Neural cell (in vitro differentiated cells): ENCODE results near the gene ZNF462. TPM values are rescaled to one million over a fixed set of nuclear protein-coding genes. Genes with fewer than 3 reads are reported as not detected.

ENCODE experiments used
- H2AFZ ChIP-seq: fragments of 200-600, 300-800 bp; sonication (generic), shearing (Covaris generic); 2 replicates; pipeline ENCODE4 v1.6.0; 2014; ENCODE audit warnings: low read depth, mild to moderate bottlenecking, antibody characterized with exemption, low read length, moderate library complexity
- H3F3A ChIP-seq: fragments of 200-600 bp; shearing (Covaris generic); 2 replicates; pipeline ENCODE4 v1.6.1; 2016; ENCODE audit warnings: mild to moderate bottlenecking, moderate library complexity, mixed read lengths, antibody characterized with exemption, low read length; ENCODE audit not compliant: insufficient read depth, poor library complexity, severe bottlenecking
- H3K27ac ChIP-seq: fragments of 200-600, 300-800 bp; sonication (generic), shearing (Covaris generic); 2 replicates; pipeline ENCODE4 v1.5.1; 2014; ENCODE audit warnings: mild to moderate bottlenecking, low read length, moderate library complexity
- H3K27me3 ChIP-seq: fragments of 300-800, 200-600 bp; sonication (generic), shearing (Covaris generic); 2 replicates; pipeline ENCODE4 v1.6.0; 2014; ENCODE audit warnings: mild to moderate bottlenecking, low read depth, low read length, moderate library complexity; ENCODE audit not compliant: insufficient read depth
- H3K36me3 ChIP-seq: fragments of 300-800, 200-600 bp; sonication (generic), shearing (Covaris generic); 2 replicates; pipeline ENCODE4 v1.5.1; 2014; ENCODE audit warnings: mild to moderate bottlenecking, antibody characterized with exemption, low read length, moderate library complexity; ENCODE audit not compliant: insufficient read depth
- H3K4me2 ChIP-seq: fragments of 300-800, 200-600 bp; sonication (generic), shearing (Covaris generic); 2 replicates; pipeline ENCODE4 v1.6.0; 2014; ENCODE audit warnings: mild to moderate bottlenecking, low read length
- H3K4me3 ChIP-seq: fragments of 300-800, 200-600 bp; sonication (generic), shearing (Covaris generic); 2 replicates; pipeline ENCODE4 v1.5.1; 2014; ENCODE audit warnings: mild to moderate bottlenecking, low read length, moderate library complexity
- H3K79me2 ChIP-seq: fragments of 200-600 bp; shearing (Covaris generic); replicated peaks from 2 replicates; pipeline ENCODE4 v1.6.0; 2014; ENCODE audit warnings: mild to moderate bottlenecking, low read length, moderate library complexity; ENCODE audit not compliant: insufficient read depth
- H3K9ac ChIP-seq: fragments of 300-800, 200-600 bp; sonication (generic), shearing (Covaris generic); 2 replicates; pipeline ENCODE4 v1.6.1; 2016; ENCODE audit warnings: mild to moderate bottlenecking, low read length, mixed read lengths
- H3K9me2 ChIP-seq: fragments of 200-600 bp; shearing (Covaris generic); 2 replicates; pipeline ENCODE4 v1.6.1; 2016; ENCODE audit warnings: mild to moderate bottlenecking, low read length, mixed read lengths; ENCODE audit not compliant: insufficient read depth
- H3K9me3 ChIP-seq: fragments of 200-600, 300-800 bp; sonication (generic), shearing (Covaris generic); 2 replicates; pipeline ENCODE4 v1.6.1; 2016; ENCODE audit warnings: mild to moderate bottlenecking, mixed run types, low read length, moderate library complexity, mixed read lengths
- H4K20me1 ChIP-seq: fragments of 200-600 bp; shearing (Covaris generic); 2 replicates; pipeline ENCODE4 v1.6.1; 2016; ENCODE audit warnings: mild to moderate bottlenecking, mixed run types; ENCODE audit not compliant: insufficient read depth
- CTCF ChIP-seq: fragments of 450-650 bp; IDR thresholded peaks from 2 replicates; pipeline ENCODE4 v1.5.1; 2014; ENCODE audit warnings: antibody characterized with exemption, mild to moderate bottlenecking, moderate library complexity; ENCODE audit not compliant: poor library complexity, severe bottlenecking
- EP300 ChIP-seq: fragments of 450-650 bp; conservative IDR thresholded peaks from 2 replicates; pipeline ENCODE4 v1.6.1; 2014; ENCODE audit warnings: antibody characterized with exemption, mild to moderate bottlenecking, moderate library complexity; ENCODE audit not compliant: poor library complexity, severe bottlenecking
- EZH2 ChIP-seq: fragments of 200-600, 300-800 bp; shearing (Covaris generic), sonication (generic); IDR thresholded peaks from 2 replicates; pipeline ENCODE4 v1.6.1; 2014; ENCODE audit warnings: antibody characterized with exemption, low read length, borderline replicate concordance, mild to moderate bottlenecking; ENCODE audit not compliant: insufficient read depth, poor library complexity, severe bottlenecking
- MXI1 ChIP-seq: fragments of 450-650 bp; conservative IDR thresholded peaks from 2 replicates; pipeline ENCODE4 v1.6.1; 2014; ENCODE audit warnings: antibody characterized with exemption, mild to moderate bottlenecking; ENCODE audit not compliant: poor library complexity, severe bottlenecking
- POLR2AphosphoS5 ChIP-seq: IDR thresholded peaks from 2 replicates; pipeline ENCODE4 v1.6.1; 2012
- RAD21 ChIP-seq: fragments of 450-650 bp; conservative IDR thresholded peaks from 2 replicates; pipeline ENCODE4 v1.6.1; 2014; ENCODE audit warnings: antibody characterized with exemption, mild to moderate bottlenecking, moderate library complexity
- REST ChIP-seq: IDR thresholded peaks from 2 replicates; pipeline ENCODE4 v1.6.1; 2012; ENCODE audit warnings: borderline replicate concordance
- SMC3 ChIP-seq: fragments of 450-650 bp; conservative IDR thresholded peaks from 2 replicates; pipeline ENCODE4 v1.6.1; 2014; ENCODE audit warnings: antibody characterized with exemption, mild to moderate bottlenecking, moderate library complexity; ENCODE audit not compliant: poor library complexity
- polyA plus RNA-seq: library from polyadenylated mRNA; depleted of rRNA; stranded (reverse); fragments of >200 nt; gene quantifications from 2 replicates; pipeline ENCODE4 v1.2.3, GENCODE V29; 2014

The ZNF462 gene
- polyA plus RNA-seq, 1 donor from 2014 or later = 9.1 TPM

DNA sequence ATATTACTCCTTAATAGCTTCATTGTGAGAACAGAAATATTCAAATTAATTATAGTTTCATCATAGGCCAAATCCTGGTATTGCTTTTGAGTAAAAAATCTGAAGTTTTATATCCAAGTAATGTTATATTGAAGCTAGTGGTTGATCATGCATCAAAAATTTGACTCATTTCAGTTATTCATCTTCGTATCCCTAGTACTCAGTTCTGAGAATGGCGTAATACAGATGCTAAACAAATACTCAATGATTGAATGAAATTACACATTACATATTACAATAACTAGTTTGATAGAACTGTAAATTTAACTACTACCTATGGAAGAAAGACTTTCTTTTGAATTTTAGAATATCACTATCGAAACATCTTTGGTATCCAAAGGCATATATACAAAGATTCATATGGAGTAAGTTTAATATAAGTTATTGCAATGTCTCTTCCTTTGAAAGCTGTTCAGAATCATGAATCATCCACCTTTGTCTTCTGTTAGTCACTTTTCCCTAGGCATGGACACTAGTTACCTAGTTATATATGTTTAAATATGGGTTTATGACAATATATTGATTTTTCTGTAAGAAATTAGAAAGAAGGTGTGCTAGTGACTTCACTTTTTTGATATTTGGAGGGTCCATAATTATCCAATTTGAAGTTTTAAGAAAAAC lies 5.0 kb upstream of the ZNF462 start:
- Histone ChIP-seq H3K9me3 (no peaks in the 10 kb centered on the region), H4K20me1 (no peaks in the 10 kb centered on the region), H3K27me3 (peaks cover 12% of the 10 kb centered on the region), H3K9ac (no peak overlapping the region), H3K36me3 (no peaks in the 10 kb centered on the region), H3K27ac (no peak overlapping the region), H3K4me2 (no peak overlapping the region), H3K79me2 (peaks cover 10% of the 10 kb centered on the region), H2AFZ (no peak overlapping the region), H3K9me2 (no peaks in the 10 kb centered on the region), H3K4me3 (no peak overlapping the region), H3F3A (peaks cover 9% of the 10 kb centered on the region)
- no peak for TF ChIP-seq POLR2AphosphoS5
- no peak for TF ChIP-seq CTCF
- TF ChIP-seq MXI1 = no peak

DNA sequence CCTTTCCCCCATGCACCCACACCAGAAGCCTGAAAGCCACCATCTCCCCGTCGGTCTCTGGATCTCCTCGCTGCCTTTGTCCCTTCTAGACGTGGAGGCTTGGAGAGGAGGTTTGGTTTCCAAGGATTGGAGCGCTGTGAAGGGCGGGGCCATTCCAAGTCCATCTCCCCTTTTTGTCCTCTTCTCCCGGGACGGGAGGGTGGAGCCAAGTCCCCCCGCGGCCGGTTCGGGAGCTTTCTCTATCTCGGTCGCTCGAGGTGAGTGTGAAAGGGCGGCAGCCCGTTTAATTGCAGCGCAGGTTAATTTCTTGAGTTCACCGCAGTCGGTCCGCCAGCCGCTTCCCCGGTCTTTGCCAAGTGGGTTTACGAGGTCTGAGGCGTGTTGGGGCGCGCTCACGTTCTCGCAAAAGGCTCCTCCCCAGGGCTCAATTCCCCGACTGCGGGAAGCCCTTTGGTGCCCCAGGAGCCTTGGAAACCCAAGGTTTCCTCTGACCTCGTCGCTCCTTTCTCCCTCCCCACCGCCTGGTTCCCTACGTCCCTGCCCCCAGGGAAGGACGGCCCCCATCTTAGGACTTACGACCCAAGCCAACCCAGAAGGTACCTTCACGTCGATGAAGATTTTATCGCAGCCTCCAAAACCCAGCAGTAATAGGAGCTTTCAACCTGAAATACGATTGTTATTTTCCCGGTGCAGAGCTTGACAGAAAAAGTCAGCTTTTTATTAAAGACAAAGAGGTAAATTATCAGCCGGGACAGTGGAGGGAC lies 2.8 kb upstream of the ZNF462 start:
- H3K36me3 ChIP-seq = no peaks in the 10 kb centered on the region
- H4K20me1 ChIP-seq = no peaks in the 10 kb centered on the region
- peaks cover 19% of the 10 kb centered on the region for H3F3A ChIP-seq
- H3K9me2 ChIP-seq = no peaks in the 10 kb centered on the region
- H3K27me3 ChIP-seq = peaks cover 12% of the 10 kb centered on the region
- H3K9ac ChIP-seq = peak overlapping the region; percentile 89
- peaks cover 18% of the 10 kb centered on the region for H3K79me2 ChIP-seq
- peak; percentile 16 for TF ChIP-seq SMC3
- TF ChIP-seq CTCF = no peak
- H2AFZ ChIP-seq = peak overlapping the region; percentile 54
- peak overlapping the region; percentile 94 for H3K27ac ChIP-seq
- H3K4me2 ChIP-seq = peak overlapping the region; percentile 78
- peak overlapping the region; percentile 85 for H3K4me3 ChIP-seq
- H3K9me3 ChIP-seq = no peaks in the 10 kb centered on the region

DNA sequence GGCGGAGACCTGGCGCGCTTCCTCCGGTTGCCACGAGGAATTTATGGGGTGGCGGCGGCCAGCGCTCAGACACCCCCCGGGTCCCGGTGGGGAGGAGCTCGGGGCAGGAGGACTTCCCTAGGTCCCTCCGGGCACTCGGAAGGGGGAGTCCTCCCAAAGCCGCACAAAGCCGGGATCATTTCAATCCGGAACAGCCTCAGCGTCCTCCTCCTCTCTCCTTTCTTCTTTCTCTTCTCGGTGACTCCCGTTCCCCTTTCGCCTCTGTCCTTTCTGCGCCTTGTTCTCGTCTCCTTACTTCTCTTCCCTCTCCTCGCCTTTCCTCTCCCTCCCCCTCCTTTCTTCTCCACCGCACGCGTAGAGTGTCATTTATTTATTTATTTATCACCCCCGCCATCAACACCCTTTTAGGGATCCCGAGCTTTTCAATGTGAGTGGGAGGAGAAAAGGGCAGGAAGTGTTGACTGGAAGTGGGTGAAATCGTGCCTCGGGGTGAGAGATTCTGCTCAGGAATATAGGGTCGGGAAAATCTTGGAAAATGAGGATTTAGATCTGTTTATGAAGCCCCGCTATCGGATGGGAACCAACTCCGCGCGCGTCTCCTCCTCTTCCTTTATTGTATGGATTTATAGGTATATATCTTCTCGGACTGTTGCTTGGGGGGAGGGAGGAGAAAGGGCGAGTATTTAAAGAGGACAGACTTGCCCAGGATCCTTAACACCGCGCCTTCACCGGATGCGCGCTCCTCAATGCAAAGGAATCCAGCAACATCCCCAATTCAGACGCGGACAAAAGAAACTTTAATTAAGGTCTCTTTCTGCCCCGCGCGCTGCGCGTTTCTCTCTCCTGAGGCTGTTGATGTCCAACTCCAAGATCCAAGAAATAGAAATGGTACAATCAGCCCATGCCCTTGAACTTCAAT lies 2.0 kb upstream of the ZNF462 start:
- Histone ChIP-seq H2AFZ (peak overlapping the region; percentile 54), H3K4me2 (peak overlapping the region; percentile 78), H3K9me2 (no peaks in the 10 kb centered on the region), H3K36me3 (no peaks in the 10 kb centered on the region), H3K27me3 (peaks cover 12% of the 10 kb centered on the region), H3K27ac (peak overlapping the region; percentile 94), H3F3A (peaks cover 20% of the 10 kb centered on the region), H3K9me3 (no peaks in the 10 kb centered on the region), H4K20me1 (no peaks in the 10 kb centered on the region), H3K4me3 (peak overlapping the region; percentile 85), H3K79me2 (peaks cover 26% of the 10 kb centered on the region), H3K9ac (peak overlapping the region; percentile 89)
- TF ChIP-seq RAD21 (peak; percentile 17), REST (peak; percentile 73), POLR2AphosphoS5 (no peak), EZH2 (no peak), EP300 (peak; percentile 13), SMC3 (peak; percentile 28), MXI1 (peak; percentile 49)
